ENCODE data around the gene DLGAP1.

The DLGAP1 gene

GRCh38 chr18:3671176-3671575 is 783.9 kb downstream of the DLGAP1 start:
- Histone ChIP-seq H3K4me3 (ENCODE audit: low read depth, low read length, poor library complexity, severe bottlenecking) (no peak overlapping the region), H3K79me2 (ENCODE audit: insufficient read depth, low read length) (no peaks in the 10 kb centered on the region), H2AFZ (ENCODE audit: low read length) (no peak overlapping the region), H3K27ac (ENCODE audit: low read depth, low read length, poor library complexity, severe bottlenecking) (no peak overlapping the region), H3K9me2 (ENCODE audit: low read depth, low read length) (no peaks in the 10 kb centered on the region), H3K9ac (ENCODE audit: low read length) (no peak overlapping the region), H3K36me3 (ENCODE audit: insufficient read depth, low read length) (no peaks in the 10 kb centered on the region), H3K4me1 (ENCODE audit: insufficient read depth, low read length, severe bottlenecking) (peaks cover 7% of the 10 kb centered on the region), H4K20me1 (ENCODE audit: insufficient read depth, low read length) (no peaks in the 10 kb centered on the region), H3K4me2 (ENCODE audit: low read length) (no peak overlapping the region), H3K9me3 (ENCODE audit: low read length) (no peaks in the 10 kb centered on the region), H3K27me3 (ENCODE audit: insufficient read depth, low read length) (no peaks in the 10 kb centered on the region), H3F3A (ENCODE audit: insufficient read depth, low read length) (no peaks in the 10 kb centered on the region)
- TF ChIP-seq EZH2 (IDR thresholded peaks at IDR 0.05; ENCODE audit: borderline replicate concordance, low read length) (no peak), CTCF (IDR thresholded peaks at IDR 0.05; ENCODE audit: low read length) (no peak)

DNA sequence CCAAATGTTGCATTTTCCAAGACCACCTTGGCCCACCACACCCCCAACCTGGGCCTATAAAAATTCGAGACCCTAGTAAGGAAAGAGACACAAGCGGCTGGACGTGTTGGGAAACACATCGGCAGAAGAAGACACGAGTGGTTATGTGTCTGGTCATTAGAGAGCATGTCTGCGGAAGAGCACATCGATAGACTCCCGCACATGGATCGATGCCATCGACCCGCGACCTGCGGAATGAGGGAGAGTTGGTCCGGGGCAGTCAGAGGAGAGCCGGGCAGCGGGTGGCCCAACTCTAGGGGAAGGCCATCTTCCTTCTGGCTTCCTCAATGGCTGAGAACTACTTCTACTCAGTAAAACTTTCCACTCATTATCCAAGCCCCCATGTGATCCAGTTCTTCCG is 785.7 kb downstream of the DLGAP1 start:
- H3K4me2 ChIP-seq (ENCODE audit: low read length) = no peak overlapping the region

DNA sequence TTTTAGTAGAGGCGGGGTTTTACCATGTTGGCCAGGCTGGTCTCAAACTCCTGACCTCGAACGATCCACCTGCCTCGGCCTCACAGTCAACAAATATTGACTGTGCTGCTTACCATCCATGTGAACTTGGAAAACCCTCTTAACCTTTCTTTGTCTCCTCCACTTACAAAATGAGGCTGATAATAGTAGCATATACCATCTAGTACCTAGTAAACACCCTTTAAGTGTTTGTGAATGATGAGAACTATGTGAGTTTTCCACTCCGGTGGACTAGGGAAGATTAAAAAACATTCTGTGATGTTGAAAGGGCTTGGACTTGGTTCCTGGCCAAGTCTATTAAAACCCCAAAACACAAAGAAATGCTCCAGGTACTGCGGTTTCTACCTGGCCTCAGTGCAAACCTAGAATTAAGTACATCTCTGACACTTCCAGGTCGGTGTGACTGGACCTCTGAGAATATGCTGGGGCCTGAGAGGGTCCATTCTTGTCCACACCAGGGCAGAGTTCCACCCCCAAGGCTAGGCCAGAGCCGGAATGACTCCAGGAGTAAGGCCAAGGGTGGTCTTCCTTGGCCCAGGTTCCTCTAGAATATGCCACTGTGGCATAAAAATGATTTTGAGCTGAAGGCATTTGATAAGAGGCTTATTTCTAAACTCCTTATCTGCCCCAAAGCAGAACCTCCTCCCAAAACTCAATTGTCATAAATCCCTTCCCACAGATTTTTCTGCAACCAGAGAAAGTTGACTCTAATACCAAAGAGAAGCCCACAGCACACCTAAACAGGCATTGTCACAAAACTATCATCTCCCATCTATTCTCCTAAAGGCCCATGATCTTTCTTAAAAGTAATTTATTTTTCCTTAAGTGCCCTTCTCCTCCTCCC is 787.6 kb downstream of the DLGAP1 start:
- Histone ChIP-seq H3K4me1 (ENCODE audit: insufficient read depth, low read length, severe bottlenecking) (peaks cover 24% of the 10 kb centered on the region), H2AFZ (ENCODE audit: low read length) (no peak overlapping the region), H3K4me3 (ENCODE audit: low read depth, low read length, poor library complexity, severe bottlenecking) (no peak overlapping the region), H3K27me3 (ENCODE audit: insufficient read depth, low read length) (no peaks in the 10 kb centered on the region), H3K4me2 (ENCODE audit: low read length) (no peak overlapping the region), H4K20me1 (ENCODE audit: insufficient read depth, low read length) (no peaks in the 10 kb centered on the region), H3K9ac (ENCODE audit: low read length) (no peak overlapping the region), H3K9me3 (ENCODE audit: low read length) (no peaks in the 10 kb centered on the region), H3F3A (ENCODE audit: insufficient read depth, low read length) (no peaks in the 10 kb centered on the region), H3K27ac (ENCODE audit: low read depth, low read length, poor library complexity, severe bottlenecking) (peak overlapping the region; percentile 36), H3K36me3 (ENCODE audit: insufficient read depth, low read length) (no peaks in the 10 kb centered on the region), H3K79me2 (ENCODE audit: insufficient read depth, low read length) (no peaks in the 10 kb centered on the region), H3K9me2 (ENCODE audit: low read depth, low read length) (no peaks in the 10 kb centered on the region)
- TF ChIP-seq CTCF (IDR thresholded peaks at IDR 0.05; ENCODE audit: low read length) (no peak), EZH2 (IDR thresholded peaks at IDR 0.05; ENCODE audit: borderline replicate concordance, low read length) (no peak)

More for the DNA sequence above, 785.7 kb downstream of the DLGAP1 start:
- Histone ChIP-seq H3K79me2 (ENCODE audit: insufficient read depth, low read length) (no peaks in the 10 kb centered on the region), H3K27ac (ENCODE audit: low read depth, low read length, poor library complexity, severe bottlenecking) (no peak overlapping the region), H3K4me1 (ENCODE audit: insufficient read depth, low read length, severe bottlenecking) (peaks cover 24% of the 10 kb centered on the region), H3F3A (ENCODE audit: insufficient read depth, low read length) (no peaks in the 10 kb centered on the region), H4K20me1 (ENCODE audit: insufficient read depth, low read length) (no peaks in the 10 kb centered on the region), H2AFZ (ENCODE audit: low read length) (no peak overlapping the region), H3K27me3 (ENCODE audit: insufficient read depth, low read length) (no peaks in the 10 kb centered on the region), H3K36me3 (ENCODE audit: insufficient read depth, low read length) (no peaks in the 10 kb centered on the region), H3K9ac (ENCODE audit: low read length) (no peak overlapping the region), H3K4me3 (ENCODE audit: low read depth, low read length, poor library complexity, severe bottlenecking) (no peak overlapping the region), H3K9me2 (ENCODE audit: low read depth, low read length) (no peaks in the 10 kb centered on the region), H3K9me3 (ENCODE audit: low read length) (no peaks in the 10 kb centered on the region)
- TF ChIP-seq EZH2 (IDR thresholded peaks at IDR 0.05; ENCODE audit: borderline replicate concordance, low read length) (no peak), CTCF (IDR thresholded peaks at IDR 0.05; ENCODE audit: low read length) (no peak)

Data from OCI-LY1 (cell line).